Suprapubic skin (tissue), 4 donors: ENCODE measurements around the gene MYB. TPM values are rescaled to one million over a fixed set of nuclear protein-coding genes. Genes with fewer than 3 reads are reported as not detected.

Experiments used
- DNase-seq, 2 donors: peaks; one replicate each; pipeline ENCODE4 v3.0.0-alpha.2; 2019; ENCODE audit warnings: low spot score in 2 of 2
- H3K27ac ChIP-seq: fragments of 200-600 bp; sonication (generic); one replicate; pipeline ENCODE4 v1.5.1; 2019
- H3K27me3 ChIP-seq: fragments of 200-600 bp; sonication (generic); one replicate; pipeline ENCODE4 v1.5.1; 2019
- H3K36me3 ChIP-seq: fragments of 200-600 bp; sonication (generic); one replicate; pipeline ENCODE4 v1.5.1; 2019
- H3K4me1 ChIP-seq: fragments of 200-600 bp; sonication (generic); one replicate; pipeline ENCODE4 v1.5.1; 2019
- H3K4me3 ChIP-seq: fragments of 200-600 bp; sonication (generic); one replicate; pipeline ENCODE4 v1.5.1; 2019; ENCODE audit warnings: mild to moderate bottlenecking
- H3K9me3 ChIP-seq: fragments of 200-600 bp; sonication (generic); one replicate; pipeline ENCODE4 v1.5.1; 2019
- EP300 ChIP-seq: sonication (generic); formaldehyde crosslinking; IDR thresholded peaks from one replicate; pipeline ENCODE4 v1.6.1; 2017; ENCODE audit warnings: antibody characterized with exemption
- POLR2A ChIP-seq, 2 donors: fragments of 450-650 bp; IDR thresholded peaks; one replicate each; pipeline ENCODE4 v1.6.1; 2017; ENCODE audit warnings: antibody characterized with exemption in 2 of 2, mild to moderate bottlenecking in 2 of 2, moderate library complexity in 2 of 2
- POLR2AphosphoS5 ChIP-seq, 3 donors: sonication (generic); formaldehyde crosslinking; IDR thresholded peaks; one replicate each; pipeline ENCODE4 v1.6.1; 2017; ENCODE audit warnings: antibody characterized with exemption in 3 of 3
- WGBS: methylation state at CpG from one replicate; pipeline ENCODE4 v1.1.5; 2018; 5-methylcytosine and 5-hydroxymethylcytosine counted together
- total RNA-seq, 4 donors: library from RNA; depleted of rRNA; stranded (reverse); fragments of >200 nt; gene quantifications; one replicate each; pipeline ENCODE4 v1.1.0, GENCODE V29; 2016
- TF ChIP-seq, protein P1 (sequence below), 2 donors: fragments of 200-600 bp in 1 of 2; fragments of 450-650 bp in 1 of 2; sonication (generic) in 1 of 2; IDR thresholded peaks; one replicate each; pipeline ENCODE4 v1.5.1; 2016 to 2019; ENCODE audit warnings: antibody characterized with exemption in 2 of 2, mild to moderate bottlenecking in 1 of 2, moderate library complexity in 1 of 2

The MYB gene
- total RNA-seq, 4 donors from 2014 or later = 5.1 to 18.0 (median 8.8) TPM

DNA sequence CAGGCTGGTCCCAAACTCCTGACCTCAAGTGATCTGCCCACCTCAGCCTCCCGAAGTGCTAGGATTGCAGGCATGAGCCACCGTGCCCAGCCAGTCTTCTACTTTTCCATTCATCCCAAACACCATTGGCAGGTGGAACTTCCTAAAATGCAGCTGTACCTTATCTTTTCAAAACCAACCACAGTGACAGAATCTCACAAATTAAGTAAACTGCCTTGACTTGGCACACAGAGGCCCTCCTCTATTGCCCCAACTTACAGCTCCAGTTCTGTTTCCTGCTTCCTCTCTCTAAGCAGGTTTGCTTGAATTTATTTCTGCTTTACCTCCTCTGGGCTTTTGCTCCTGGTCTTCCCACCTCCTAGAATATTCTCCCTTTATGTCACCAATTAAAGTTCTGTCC is 7.6 kb downstream of the MYB start:
- no peaks in the 10 kb centered on the region for H3K9me3 ChIP-seq
- 97% methylated on average over 2 of the region's 2 CpGs for WGBS

DNA sequence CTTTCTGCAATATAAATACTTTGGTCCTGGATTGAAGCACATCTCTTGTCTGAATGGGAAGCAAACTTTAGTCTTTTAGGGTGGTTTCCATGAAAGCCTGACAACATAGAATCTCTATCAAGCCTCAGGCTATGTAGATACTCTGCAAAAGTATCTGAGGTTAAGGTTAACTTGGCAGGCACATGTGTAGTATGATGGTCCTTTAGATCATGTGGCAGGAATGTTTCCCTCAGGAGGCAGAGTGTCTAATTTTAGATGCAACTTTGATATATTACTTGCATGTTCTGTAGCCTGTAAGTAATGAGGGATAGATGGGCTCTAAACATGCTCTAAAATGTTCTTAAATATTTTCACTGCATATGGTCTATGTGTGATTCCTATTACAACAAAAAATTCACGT is 8.2 kb downstream of the MYB start:
- H3K27me3 ChIP-seq = peaks cover 20% of the 10 kb centered on the region
- no peaks in the 10 kb centered on the region for H3K9me3 ChIP-seq
- H3K27ac ChIP-seq = no peak overlapping the region
- no peak overlapping the region for H3K4me3 ChIP-seq
- 52% methylated on average over 1 of the region's 1 CpG for WGBS
- H3K36me3 ChIP-seq = no peaks in the 10 kb centered on the region
- no peak for DNase-seq
- H3K4me1 ChIP-seq = peaks cover 3% of the 10 kb centered on the region
- no peak for TF ChIP-seq EP300
- TF ChIP-seq, protein P1, sequence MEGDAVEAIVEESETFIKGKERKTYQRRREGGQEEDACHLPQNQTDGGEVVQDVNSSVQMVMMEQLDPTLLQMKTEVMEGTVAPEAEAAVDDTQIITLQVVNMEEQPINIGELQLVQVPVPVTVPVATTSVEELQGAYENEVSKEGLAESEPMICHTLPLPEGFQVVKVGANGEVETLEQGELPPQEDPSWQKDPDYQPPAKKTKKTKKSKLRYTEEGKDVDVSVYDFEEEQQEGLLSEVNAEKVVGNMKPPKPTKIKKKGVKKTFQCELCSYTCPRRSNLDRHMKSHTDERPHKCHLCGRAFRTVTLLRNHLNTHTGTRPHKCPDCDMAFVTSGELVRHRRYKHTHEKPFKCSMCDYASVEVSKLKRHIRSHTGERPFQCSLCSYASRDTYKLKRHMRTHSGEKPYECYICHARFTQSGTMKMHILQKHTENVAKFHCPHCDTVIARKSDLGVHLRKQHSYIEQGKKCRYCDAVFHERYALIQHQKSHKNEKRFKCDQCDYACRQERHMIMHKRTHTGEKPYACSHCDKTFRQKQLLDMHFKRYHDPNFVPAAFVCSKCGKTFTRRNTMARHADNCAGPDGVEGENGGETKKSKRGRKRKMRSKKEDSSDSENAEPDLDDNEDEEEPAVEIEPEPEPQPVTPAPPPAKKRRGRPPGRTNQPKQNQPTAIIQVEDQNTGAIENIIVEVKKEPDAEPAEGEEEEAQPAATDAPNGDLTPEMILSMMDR (IDR thresholded peaks at IDR 0.05) = no peak
- no peak for TF ChIP-seq POLR2AphosphoS5 (IDR thresholded peaks at IDR 0.05)
- no peak for TF ChIP-seq POLR2A (IDR thresholded peaks at IDR 0.05)

More for the DNA sequence above, 7.6 kb downstream of the MYB start:
- DNase-seq = no peak
- Histone ChIP-seq H3K27me3 (peaks cover 22% of the 10 kb centered on the region), H3K4me3 (no peak overlapping the region), H3K27ac (no peak overlapping the region), H3K4me1 (peaks cover 8% of the 10 kb centered on the region), H3K36me3 (no peaks in the 10 kb centered on the region)
- TF ChIP-seq EP300 (no peak), POLR2A (IDR thresholded peaks at IDR 0.05) (no peak)
- TF ChIP-seq, protein P1 (IDR thresholded peaks at IDR 0.05) = no peak

DNA sequence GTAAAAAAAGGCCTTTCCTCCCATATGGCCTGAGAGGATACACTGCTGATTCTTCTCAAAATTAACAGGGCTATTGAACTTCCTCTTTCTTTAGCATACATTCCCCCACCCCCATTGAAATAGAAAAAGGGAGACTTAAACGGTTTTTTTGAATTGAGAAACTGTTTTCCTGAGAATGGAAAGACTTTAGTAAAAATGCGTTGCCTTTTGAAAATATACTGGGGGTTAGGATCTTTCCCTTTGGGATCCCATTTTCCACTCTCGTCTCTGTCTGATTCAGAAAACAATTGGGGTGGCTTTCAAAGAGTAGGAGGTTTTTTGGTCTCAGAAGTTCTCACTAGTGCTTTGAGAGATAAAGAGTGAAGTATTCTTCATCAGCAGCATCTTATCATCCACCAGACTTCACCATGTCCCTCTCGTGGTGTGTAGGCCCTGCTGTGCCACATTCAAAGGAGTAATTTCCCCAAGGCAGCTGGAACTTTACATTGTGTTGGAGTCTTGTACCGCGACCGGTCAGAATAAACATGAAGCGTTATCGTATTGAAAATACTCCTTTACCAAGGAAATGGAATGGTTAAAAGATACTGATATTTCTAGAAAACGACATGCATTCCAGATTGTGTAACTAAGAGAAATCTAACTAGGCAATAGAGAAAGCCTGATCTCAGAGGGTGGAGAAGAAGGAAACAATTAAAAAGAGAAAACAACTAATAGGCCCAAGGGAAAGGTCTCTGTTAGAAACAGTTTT is 10.6 kb downstream of the MYB start:
- DNase-seq = no peak
- TF ChIP-seq POLR2AphosphoS5 (IDR thresholded peaks at IDR 0.05) = no peak
- TF ChIP-seq, protein P1 (IDR thresholded peaks at IDR 0.05) = no peak
- TF ChIP-seq EP300 = no peak
- TF ChIP-seq POLR2A (IDR thresholded peaks at IDR 0.05) = no peak
- Histone ChIP-seq H3K4me1 (no peaks in the 10 kb centered on the region), H3K9me3 (no peaks in the 10 kb centered on the region), H3K27ac (no peak overlapping the region), H3K36me3 (no peaks in the 10 kb centered on the region), H3K27me3 (peaks cover 9% of the 10 kb centered on the region), H3K4me3 (no peak overlapping the region)
- WGBS = 86% methylated on average over 10 of the region's 10 CpGs

DNA sequence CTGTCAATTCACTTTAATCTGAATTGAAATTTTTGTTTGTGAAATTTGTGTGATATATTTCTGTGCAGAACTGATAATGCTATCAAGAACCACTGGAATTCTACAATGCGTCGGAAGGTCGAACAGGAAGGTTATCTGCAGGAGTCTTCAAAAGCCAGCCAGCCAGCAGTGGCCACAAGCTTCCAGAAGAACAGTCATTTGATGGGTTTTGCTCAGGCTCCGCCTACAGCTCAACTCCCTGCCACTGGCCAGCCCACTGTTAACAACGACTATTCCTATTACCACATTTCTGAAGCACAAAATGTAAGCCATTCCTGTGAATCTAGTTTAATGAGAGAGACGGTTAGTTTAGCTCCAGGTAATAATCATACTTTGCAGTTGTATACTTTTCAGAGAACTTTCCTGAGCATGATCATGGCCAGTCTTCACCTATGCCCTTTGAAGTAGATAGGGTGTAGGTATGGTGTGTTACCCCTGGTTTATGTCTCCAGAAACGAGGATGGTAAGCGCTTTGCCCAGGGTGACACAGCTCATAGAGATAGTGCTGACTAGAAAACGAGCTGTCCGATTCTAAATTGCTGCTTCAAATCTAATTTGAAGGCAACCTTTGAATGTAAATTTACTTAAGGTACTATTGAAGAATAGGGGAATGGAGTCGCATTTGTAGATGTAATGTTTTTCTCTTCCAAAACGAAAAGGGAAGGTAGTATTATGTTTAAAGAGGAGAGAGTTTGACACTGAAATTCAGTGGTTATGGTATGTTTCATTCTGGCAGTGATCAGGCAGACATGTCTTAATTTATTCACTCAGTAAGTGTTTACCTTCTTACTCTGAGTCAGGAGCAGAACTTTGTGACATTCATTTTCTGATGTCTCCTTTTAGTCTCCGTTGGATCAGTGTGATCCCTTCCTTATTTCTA is 11.4 kb downstream of the MYB start:
- H3K4me3 ChIP-seq = no peak overlapping the region
- TF ChIP-seq, protein P1 (IDR thresholded peaks at IDR 0.05) = no peak
- TF ChIP-seq POLR2AphosphoS5 (IDR thresholded peaks at IDR 0.05) (no peak), POLR2A (IDR thresholded peaks at IDR 0.05) (no peak), EP300 (no peak)
- H3K27ac ChIP-seq = no peak overlapping the region
- H3K36me3 ChIP-seq = no peaks in the 10 kb centered on the region
- H3K27me3 ChIP-seq = peaks cover under 1% of the 10 kb centered on the region
- DNase-seq = no peak
- H3K4me1 ChIP-seq = no peaks in the 10 kb centered on the region
- WGBS = 90% methylated on average over 13 of the region's 13 CpGs
- no peaks in the 10 kb centered on the region for H3K9me3 ChIP-seq

DNA sequence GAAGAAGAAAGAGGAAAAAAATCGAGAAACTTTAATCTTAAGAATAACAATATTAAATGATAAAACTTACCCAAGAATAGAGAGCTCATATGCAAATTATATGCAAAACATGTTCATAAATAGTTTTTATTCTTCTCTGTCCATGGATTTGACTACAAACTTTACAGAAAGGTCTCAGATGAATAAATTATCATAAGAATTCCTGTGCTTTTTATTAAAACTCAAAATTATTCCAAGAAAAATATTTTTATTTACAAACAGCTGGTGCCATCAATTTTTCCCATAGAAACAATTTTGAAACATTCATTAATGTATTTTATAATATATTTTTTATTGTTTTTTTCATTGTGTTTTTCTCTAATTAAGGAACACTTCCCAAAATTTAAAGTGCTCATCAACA is 12.1 kb downstream of the MYB start:
- TF ChIP-seq POLR2AphosphoS5 (IDR thresholded peaks at IDR 0.05) (no peak), EP300 (no peak), POLR2A (IDR thresholded peaks at IDR 0.05) (no peak)
- TF ChIP-seq, protein P1 (IDR thresholded peaks at IDR 0.05) = no peak
- H3K4me3 ChIP-seq = no peak overlapping the region
- no peaks in the 10 kb centered on the region for H3K4me1 ChIP-seq
- 91% methylated on average over 1 of the region's 1 CpG for WGBS
- H3K36me3 ChIP-seq = no peaks in the 10 kb centered on the region
- no peaks in the 10 kb centered on the region for H3K9me3 ChIP-seq
- no peaks in the 10 kb centered on the region for H3K27me3 ChIP-seq
- no peak for DNase-seq
- H3K27ac ChIP-seq = no peak overlapping the region
